NCI-H1694 treated with DMSO at 0.1 percent for 48 hours (cell line): ENCODE measurements around the gene ZNF699.
"Not testable (repeated sequence)": the region's sequence is repeated elsewhere in the genome, so short reads cannot be mapped to it uniquely, and the experiment has no call there.

Experiments used
- DNase-seq: peaks from one replicate; lab custom pipeline; 2025; lab: John Stamatoyannopoulos, UW

Gene ZNF699

DNA sequence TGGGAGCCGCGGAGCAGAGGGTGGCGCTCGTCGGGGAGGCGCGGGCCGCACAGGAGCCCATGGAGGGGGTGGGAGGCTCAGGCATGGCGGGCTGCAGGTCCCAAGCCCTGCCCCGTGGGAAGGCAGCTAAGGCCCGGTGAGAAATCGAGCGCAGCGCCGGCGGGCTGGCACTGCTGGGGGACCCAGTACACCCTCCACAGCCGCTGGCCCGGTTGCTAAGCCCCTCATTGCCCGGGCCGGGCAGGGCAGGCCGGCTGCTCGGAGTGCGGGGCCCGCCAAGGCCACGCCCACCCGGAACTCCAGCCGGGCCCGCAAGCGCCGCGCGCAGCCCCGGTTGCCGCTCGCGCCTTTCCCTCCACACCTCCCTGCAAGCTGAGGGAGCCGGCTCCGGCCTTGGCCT is 26.2 kb downstream of the ZNF699 start:
- not testable (repeated sequence) for DNase-seq

DNA sequence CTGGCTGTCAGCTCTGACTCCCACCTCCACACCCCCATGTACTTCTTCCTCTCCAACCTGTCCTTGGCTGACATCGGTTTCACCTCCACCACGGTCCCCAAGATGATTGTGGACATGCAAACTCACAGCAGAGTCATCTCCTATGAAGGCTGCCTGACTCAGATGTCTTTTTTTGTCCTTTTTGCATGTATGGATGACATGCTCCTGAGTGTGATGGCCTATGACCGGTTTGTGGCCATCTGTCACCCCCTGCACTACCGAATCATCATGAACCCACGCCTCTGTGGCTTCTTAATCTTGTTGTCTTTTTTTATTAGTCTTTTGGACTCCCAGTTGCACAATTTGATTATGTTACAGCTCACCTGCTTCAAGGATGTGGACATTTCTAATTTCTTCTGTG is 58.4 kb downstream of the ZNF699 start:
- no peak for DNase-seq

DNA sequence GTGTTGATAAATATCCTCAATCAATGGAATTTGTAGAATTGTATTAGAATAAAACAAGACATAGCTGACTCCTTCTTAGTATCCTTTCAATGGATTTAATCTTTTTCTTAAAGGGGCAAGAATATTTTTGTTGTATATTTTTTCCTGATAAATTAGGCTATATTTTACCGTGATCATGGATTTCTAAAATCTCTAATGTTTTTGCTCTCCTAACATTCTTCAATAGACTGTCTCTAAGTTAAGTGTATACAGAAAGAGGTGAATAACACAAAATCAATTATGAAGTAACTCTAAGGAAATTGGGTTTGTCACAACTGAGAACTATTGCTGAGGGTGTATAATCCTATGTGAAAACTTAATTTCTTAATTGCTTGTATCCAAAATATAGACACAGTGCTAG is 59.0 kb downstream of the ZNF699 start, which contains the start of gene OR7E24:
Gene OR7E24, plus strand, starts transcription at position 301 of the 400 bp plus-strand sequence. CDS start 114 bp downstream, outside the sequence.
- no peak for DNase-seq
